IPS-15b (cell line): ENCODE data around the gene NUP98.

Experiments used
- H3K27me3 ChIP-seq: one replicate; pipeline ENCODE4 v1.6.1; 2013; ENCODE audit warnings: low read length; ENCODE audit not compliant: control insufficient read depth, insufficient read depth
- H3K36me3 ChIP-seq: one replicate; pipeline ENCODE4 v1.6.1; 2013; ENCODE audit warnings: low read length; ENCODE audit not compliant: control insufficient read depth, insufficient read depth
- H3K4me1 ChIP-seq: one replicate; pipeline ENCODE4 v1.6.1; 2013; ENCODE audit warnings: mild to moderate bottlenecking, low read length; ENCODE audit not compliant: control insufficient read depth, insufficient read depth
- H3K4me3 ChIP-seq: one replicate; pipeline ENCODE4 v1.5.1; 2013; ENCODE audit warnings: low read depth, low read length
- H3K9ac ChIP-seq: one replicate; pipeline ENCODE4 v1.6.1; 2013; ENCODE audit warnings: low read depth, mild to moderate bottlenecking, low read length
- H3K9me3 ChIP-seq: one replicate; pipeline ENCODE4 v1.6.1; 2013; ENCODE audit warnings: mild to moderate bottlenecking, low read length; ENCODE audit not compliant: control insufficient read depth, insufficient read depth

Gene NUP98

DNA sequence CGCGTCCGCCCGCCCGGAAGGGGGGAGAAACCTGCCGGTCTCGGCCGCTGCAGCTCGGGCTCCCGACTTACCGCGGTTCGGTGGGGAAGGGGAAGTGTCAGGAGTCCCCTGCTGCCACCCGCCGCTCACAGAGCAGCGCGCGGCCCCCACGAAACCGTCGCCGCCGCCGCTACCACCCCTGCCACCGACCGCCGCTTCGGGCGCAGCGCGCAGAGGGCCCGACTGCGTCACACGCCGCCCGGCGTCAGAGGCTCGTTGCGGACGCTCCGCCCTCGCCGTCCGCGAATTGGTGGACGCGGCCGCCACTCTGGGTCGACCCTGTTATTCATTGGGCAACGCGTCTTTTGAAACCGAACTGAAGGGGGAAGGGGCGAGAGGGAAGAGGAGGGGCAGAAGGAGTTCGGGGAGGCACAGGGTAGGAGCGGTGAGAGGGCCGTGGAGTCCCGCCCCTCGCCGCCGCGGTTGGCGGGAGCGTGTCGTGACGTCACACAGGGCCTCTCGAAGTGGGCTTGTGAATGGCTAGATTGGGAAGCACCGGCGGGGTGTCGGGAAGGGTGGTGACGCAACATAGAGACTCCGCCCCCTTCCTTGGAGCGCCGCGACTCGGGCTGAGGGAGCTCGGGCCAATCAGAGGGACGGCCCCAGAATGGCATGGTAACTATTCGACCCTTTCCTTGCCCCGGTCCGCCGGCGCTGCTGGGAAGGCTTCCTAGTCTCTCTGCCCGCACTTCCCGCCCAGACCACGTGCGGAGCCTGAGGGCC is at the start of gene NUP98:
Gene NUP98, minus strand, starts transcription at position 226 of the 762 bp plus-strand sequence. CDS start 15,437 bp downstream, outside the sequence.
- Histone ChIP-seq H3K36me3 (no peaks in the 10 kb centered on the region), H3K4me3 (peak within 1 kb of the TSS; percentile 99), H3K9ac (peak within 1 kb of the TSS; percentile 94), H3K27me3 (no peaks in the 10 kb centered on the region), H3K9me3 (no peaks in the 10 kb centered on the region), H3K4me1 (peaks cover 5% of the 10 kb centered on the region)

GRCh38 chr11:3845670-3846069 is 48.3 kb upstream of the NUP98 start:
- Histone ChIP-seq H3K36me3 (no peaks in the 10 kb centered on the region), H3K9ac (no peak overlapping the region), H3K4me1 (no peaks in the 10 kb centered on the region), H3K27me3 (peaks cover 3% of the 10 kb centered on the region), H3K4me3 (no peak overlapping the region), H3K9me3 (no peaks in the 10 kb centered on the region)

GRCh38 chr11:3845246-3845645 is 47.9 kb upstream of the NUP98 start:
- Histone ChIP-seq H3K4me1 (no peaks in the 10 kb centered on the region), H3K9ac (no peak overlapping the region), H3K27me3 (peaks cover 3% of the 10 kb centered on the region), H3K4me3 (no peak overlapping the region), H3K36me3 (no peaks in the 10 kb centered on the region), H3K9me3 (no peaks in the 10 kb centered on the region)

DNA sequence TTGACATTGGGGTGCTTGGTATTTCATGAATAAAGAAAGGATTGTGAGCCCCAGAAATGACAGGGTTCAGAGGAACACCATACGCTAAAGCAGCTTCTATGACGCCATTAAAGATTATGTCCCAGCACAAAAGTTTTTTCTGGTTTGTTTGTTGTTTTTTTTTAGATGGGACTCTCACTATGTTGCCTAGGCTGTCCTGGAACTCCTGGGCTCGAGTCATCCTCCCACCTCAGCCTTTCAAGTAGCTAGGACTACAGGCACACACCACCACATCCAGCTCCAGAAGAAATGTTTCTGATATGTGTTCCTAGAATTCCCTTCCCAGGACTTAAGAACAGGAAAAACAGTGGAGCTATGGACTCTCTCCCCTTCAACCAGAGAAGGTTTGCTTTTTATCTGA is 46.0 kb upstream of the NUP98 start:
- H3K27me3 ChIP-seq, result peaks cover 3% of the 10 kb centered on the region
- no peaks in the 10 kb centered on the region for H3K9me3 ChIP-seq
- peaks cover 5% of the 10 kb centered on the region for H3K4me1 ChIP-seq
- H3K4me3 ChIP-seq, result no peak overlapping the region
- H3K9ac ChIP-seq, result no peak overlapping the region
- H3K36me3 ChIP-seq, result no peaks in the 10 kb centered on the region

DNA sequence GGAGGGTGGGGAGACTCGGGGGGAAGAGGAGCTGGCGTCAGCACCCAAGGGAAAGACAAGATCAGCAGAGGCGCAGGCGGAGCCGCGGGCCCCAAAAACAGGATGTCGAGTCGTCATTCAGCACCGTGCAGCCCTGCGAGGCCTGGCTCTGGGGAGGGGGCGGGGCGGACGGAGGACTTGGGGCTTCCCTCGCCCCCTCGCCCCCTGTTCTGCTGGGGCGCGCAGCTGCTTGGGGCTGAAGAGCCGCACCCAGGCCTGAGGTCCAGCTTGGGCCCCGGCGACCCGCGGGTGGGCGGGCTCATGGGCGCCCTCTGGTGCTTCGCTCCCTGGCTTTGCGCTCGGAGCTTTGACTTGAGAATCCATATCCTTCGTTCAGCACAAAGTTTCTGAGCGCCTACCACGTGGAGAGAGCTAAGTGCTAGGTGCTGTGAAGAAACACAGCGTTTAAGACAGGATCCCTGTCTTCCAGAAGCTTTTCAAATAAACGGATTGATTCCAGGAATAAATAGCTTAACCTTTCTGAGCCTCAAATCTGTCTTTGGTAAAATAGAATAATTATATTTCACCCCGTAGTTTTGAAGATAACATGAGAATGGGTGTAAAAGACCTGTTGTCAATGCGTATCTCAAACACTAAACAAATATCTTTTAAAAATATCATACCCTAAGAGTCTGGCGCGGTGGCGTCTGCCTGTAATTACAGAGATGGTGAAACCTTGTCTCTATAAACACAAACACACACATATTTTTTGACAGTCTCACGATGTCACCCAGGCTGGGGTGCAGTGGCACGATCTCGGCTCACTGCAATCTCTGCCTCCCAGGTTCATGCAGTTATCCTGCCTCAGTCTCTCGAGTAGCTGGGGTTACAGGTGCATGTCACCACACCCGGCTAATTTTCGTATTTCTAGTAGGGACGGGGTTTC is 44.3 kb upstream of the NUP98 start:
- Histone ChIP-seq H3K9ac (peak overlapping the region; percentile 54), H3K36me3 (no peaks in the 10 kb centered on the region), H3K27me3 (peaks cover 3% of the 10 kb centered on the region), H3K4me3 (peak overlapping the region; percentile 52), H3K4me1 (peaks cover 9% of the 10 kb centered on the region), H3K9me3 (no peaks in the 10 kb centered on the region)

DNA sequence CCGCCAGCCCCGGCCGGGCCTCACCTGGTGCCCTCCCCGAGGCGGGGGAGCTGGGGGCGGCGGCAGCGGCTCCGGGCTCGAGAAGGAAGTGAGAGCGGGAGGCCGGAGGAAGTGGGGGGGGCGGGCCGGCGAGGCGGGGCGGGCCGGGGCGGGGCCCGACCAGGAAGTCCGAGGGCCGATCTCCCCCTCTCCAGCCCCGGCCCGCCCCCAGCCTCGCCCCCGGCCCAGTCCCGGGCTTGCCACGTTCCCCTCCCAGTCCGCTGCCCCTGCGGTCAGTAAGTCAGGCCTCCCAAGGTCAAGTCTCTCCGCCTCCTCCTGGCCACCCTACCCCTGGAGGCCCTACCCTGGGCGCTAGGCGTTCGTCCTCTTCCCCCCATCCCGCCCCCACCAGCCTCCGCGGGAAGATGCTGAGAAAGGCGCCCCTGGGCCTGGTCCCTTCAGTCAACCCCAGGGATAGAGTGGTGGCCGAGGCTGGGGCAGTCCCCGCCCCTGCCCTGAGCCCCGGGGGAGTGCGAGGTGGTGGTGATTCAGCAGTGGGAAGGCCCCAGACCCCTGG is 43.6 kb upstream of the NUP98 start, which contains the start of gene RHOG:
Gene RHOG, minus strand, starts transcription at position 90 of the 556 bp plus-strand sequence. CDS start 12,821 bp downstream, outside the sequence.
- Histone ChIP-seq H3K9me3 (no peaks in the 10 kb centered on the region), H3K27me3 (peaks cover 3% of the 10 kb centered on the region), H3K9ac (peak within 1 kb of the TSS; percentile 54), H3K4me1 (peaks cover 9% of the 10 kb centered on the region), H3K4me3 (peak within 1 kb of the TSS; percentile 78), H3K36me3 (no peaks in the 10 kb centered on the region)

DNA sequence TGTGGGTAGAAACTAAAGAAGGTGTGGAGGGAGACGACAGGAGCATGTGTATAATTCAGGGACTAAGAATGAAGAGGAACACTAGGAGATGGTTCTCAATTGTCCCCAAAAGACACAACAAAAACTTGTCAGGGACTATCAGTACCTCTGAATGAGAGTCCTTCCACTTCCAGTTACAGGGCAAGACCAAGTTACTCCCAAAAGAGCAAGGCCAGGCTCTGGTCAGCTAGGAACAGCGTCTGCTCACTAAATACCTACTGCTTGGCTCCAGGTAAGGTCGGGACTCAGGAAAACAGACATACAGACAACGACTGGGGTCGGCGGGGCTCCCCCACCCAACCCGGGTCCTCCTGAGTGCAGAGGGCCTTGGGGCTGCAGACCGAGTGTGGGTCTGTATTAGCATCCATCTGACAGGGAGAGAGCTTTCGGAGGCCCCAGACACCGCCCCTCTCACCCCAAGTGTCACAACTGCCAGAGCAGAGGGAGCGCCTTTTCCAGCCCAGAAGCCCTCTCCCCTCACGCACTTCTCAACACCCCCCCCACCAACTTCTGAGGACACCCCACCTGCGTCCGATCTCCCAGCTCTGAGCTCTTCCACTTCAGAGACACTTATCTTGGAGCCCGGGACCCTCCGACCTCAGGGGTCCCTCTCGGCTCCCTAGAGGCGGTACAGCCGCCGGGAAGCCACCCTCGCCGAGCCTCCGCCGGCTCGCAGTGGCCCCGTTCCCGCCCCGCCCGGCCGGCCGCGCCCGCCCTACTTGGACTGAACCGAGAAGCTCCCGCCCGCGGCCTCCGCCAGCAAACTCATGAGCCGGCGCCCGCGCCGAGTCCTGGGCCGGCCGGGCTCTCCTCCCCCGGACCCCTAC is 42.9 kb upstream of the NUP98 start:
- H3K4me1 ChIP-seq, result peaks cover 10% of the 10 kb centered on the region
- peak overlapping the region; percentile 12 for H3K9ac ChIP-seq
- peak overlapping the region; percentile 78 for H3K4me3 ChIP-seq
- peaks cover 3% of the 10 kb centered on the region for H3K27me3 ChIP-seq
- H3K9me3 ChIP-seq, result no peaks in the 10 kb centered on the region
- H3K36me3 ChIP-seq, result no peaks in the 10 kb centered on the region

GRCh38 chr11:3838504-3838903 is 41.1 kb upstream of the NUP98 start:
- H3K4me3 ChIP-seq, result no peak overlapping the region
- H3K9me3 ChIP-seq, result no peaks in the 10 kb centered on the region

GRCh38 chr11:3837793-3838192 is 40.4 kb upstream of the NUP98 start:
- Histone ChIP-seq H3K4me3 (no peak overlapping the region), H3K9ac (no peak overlapping the region), H3K36me3 (no peaks in the 10 kb centered on the region), H3K9me3 (no peaks in the 10 kb centered on the region), H3K4me1 (peaks cover 22% of the 10 kb centered on the region), H3K27me3 (peaks cover 3% of the 10 kb centered on the region)

More at GRCh38 chr11:3838504-3838903, 41.1 kb upstream of the NUP98 start:
- H3K4me1 ChIP-seq, result peaks cover 22% of the 10 kb centered on the region
- H3K9ac ChIP-seq, result no peak overlapping the region
- H3K36me3 ChIP-seq, result no peaks in the 10 kb centered on the region
- peaks cover 3% of the 10 kb centered on the region for H3K27me3 ChIP-seq

GRCh38 chr11:3836903-3837302 is 39.5 kb upstream of the NUP98 start:
- Histone ChIP-seq H3K4me3 (no peak overlapping the region), H3K36me3 (no peaks in the 10 kb centered on the region), H3K4me1 (peaks cover 22% of the 10 kb centered on the region), H3K9me3 (no peaks in the 10 kb centered on the region), H3K9ac (no peak overlapping the region), H3K27me3 (no peaks in the 10 kb centered on the region)

GRCh38 chr11:3835751-3836150 is 38.4 kb upstream of the NUP98 start:
- no peak overlapping the region for H3K9ac ChIP-seq
- no peak overlapping the region for H3K4me3 ChIP-seq
- peaks cover 2% of the 10 kb centered on the region for H3K36me3 ChIP-seq
- H3K27me3 ChIP-seq, result no peaks in the 10 kb centered on the region
- H3K4me1 ChIP-seq, result peaks cover 22% of the 10 kb centered on the region
- no peaks in the 10 kb centered on the region for H3K9me3 ChIP-seq
